Panc1 (cell line): Measurements from ENCODE around the gene CLEC4G. TPM values are rescaled to one million over a fixed set of nuclear protein-coding genes. Genes with fewer than 3 reads are reported as not detected.

ENCODE experiments used
- ATAC-seq: fragments of 200-7000 bp; cut with Tn5 transposase; 2 replicates; pipeline ENCODE4 v1.9.1; 2020; ENCODE audit warnings: mild to moderate bottlenecking, moderate library complexity
- BruUV-seq: library from RNA; stranded (reverse); fragments of 400-500 nt; replicated peaks from 2 replicates; lab custom pipeline; 2021; lab: Mats Ljungman, UMichigan
- CTCF ChIA-PET: fragments of 300-600 bp; sonication (Branson Sonifier 250); formaldehyde crosslinking; loops from one replicate; lab custom pipeline; 2022; ENCODE audit warnings: antibody characterized with exemption; lab: Charles Lee
- POLR2A ChIA-PET: fragments of 300-600 bp; sonication (Branson Sonifier 250); formaldehyde crosslinking; loops from one replicate; lab custom pipeline; 2022; ENCODE audit warnings: antibody characterized with exemption; lab: Charles Lee
- DNase-seq: peaks from one replicate; pipeline ENCODE4 v3.0.0-alpha.2; 2010; ENCODE audit warnings: low read depth, low spot score
- H3K27ac ChIP-seq: 2 replicates; pipeline ENCODE4 v1.5.1; 2011; ENCODE audit warnings: mild to moderate bottlenecking, low read length, inconsistent platforms
- H3K27me3 ChIP-seq: fragments of 200-500 bp; sonication (Bioruptor generic); 2 replicates; pipeline ENCODE4 v1.6.0; 2014; ENCODE audit warnings: low read length, inconsistent platforms; ENCODE audit not compliant: control insufficient read depth, insufficient read depth
- H3K36me3 ChIP-seq: fragments of 200-500 bp; sonication (Bioruptor generic); 2 replicates; pipeline ENCODE4 v1.5.1; 2014; ENCODE audit warnings: inconsistent platforms, mild to moderate bottlenecking, low read length, moderate library complexity; ENCODE audit not compliant: control insufficient read depth, insufficient read depth
- H3K4me1 ChIP-seq: 2 replicates; pipeline ENCODE4 v1.5.1; 2011; ENCODE audit warnings: inconsistent platforms, mild to moderate bottlenecking, low read length, moderate library complexity; ENCODE audit not compliant: control insufficient read depth, insufficient read depth
- H3K4me3 ChIP-seq, 2 experiments: 2 replicates each; pipeline ENCODE4 v1.5.1; 2011 to 2012; ENCODE audit warnings: low read depth in 2 of 2, low read length in 2 of 2, mild to moderate bottlenecking in 2 of 2, inconsistent platforms in 1 of 2, moderate library complexity in 1 of 2
- H3K9me3 ChIP-seq: fragments of 200-500 bp; sonication (Bioruptor generic); 2 replicates; pipeline ENCODE4 v1.5.1; 2014; ENCODE audit warnings: low read depth, mild to moderate bottlenecking, inconsistent platforms, low read length, moderate library complexity; ENCODE audit not compliant: control insufficient read depth, insufficient read depth
- POLR2AphosphoS5 ChIP-seq: IDR thresholded peaks from 2 replicates; pipeline ENCODE4 v1.6.1; 2012; ENCODE audit warnings: mild to moderate bottlenecking, low read depth, low read length, moderate library complexity
- SIN3A ChIP-seq: IDR thresholded peaks from 2 replicates; pipeline ENCODE4 v1.6.1; 2012; ENCODE audit warnings: low read depth, mild to moderate bottlenecking, low read length, moderate library complexity, borderline replicate concordance; ENCODE audit not compliant: insufficient read depth
- TCF7L2 ChIP-seq: IDR thresholded peaks from 2 replicates; pipeline ENCODE4 v1.6.1; 2011; ENCODE audit warnings: mild to moderate bottlenecking, low read depth, low read length, inconsistent platforms
- in situ Hi-C: cut with HindIII; loops from 2 replicates; pipeline ENCODE4 v1.10.0; 2016; ENCODE audit warnings: low sequenced_read_pairs, low pct_unique_long_range_greater_than_20kb
- intact Hi-C: fragments of 100-400 bp; cut with micrococcal nuclease; formaldehyde crosslinking; loops from one replicate; pipeline ENCODE4 v1.10.0; 2022; ENCODE audit not compliant: unreplicated experiment
- total RNA-seq: library from RNA; stranded (reverse); gene quantifications from one replicate; pipeline ENCODE4 v1.2.1, GENCODE V29; 2021; ENCODE audit not compliant: unreplicated experiment
- TF ChIP-seq, protein P1 (sequence below): fragments of 450-650 bp; IDR thresholded peaks from 2 replicates; pipeline ENCODE4 v1.5.1; 2017; ENCODE audit warnings: mild to moderate bottlenecking
- TF ChIP-seq, protein P2 (sequence below), 2 experiments: IDR thresholded peaks; 2 replicates each; pipeline ENCODE4 v1.6.1; 2011 to 2012; ENCODE audit warnings: low read depth in 2 of 2, control low read depth in 1 of 2, low read length in 1 of 2, mild to moderate bottlenecking in 1 of 2, moderate library complexity in 1 of 2; ENCODE audit not compliant: insufficient read depth in 1 of 2

CLEC4G gene
- total RNA-seq, 1 experiment from 2014 or later, result not detected

DNA sequence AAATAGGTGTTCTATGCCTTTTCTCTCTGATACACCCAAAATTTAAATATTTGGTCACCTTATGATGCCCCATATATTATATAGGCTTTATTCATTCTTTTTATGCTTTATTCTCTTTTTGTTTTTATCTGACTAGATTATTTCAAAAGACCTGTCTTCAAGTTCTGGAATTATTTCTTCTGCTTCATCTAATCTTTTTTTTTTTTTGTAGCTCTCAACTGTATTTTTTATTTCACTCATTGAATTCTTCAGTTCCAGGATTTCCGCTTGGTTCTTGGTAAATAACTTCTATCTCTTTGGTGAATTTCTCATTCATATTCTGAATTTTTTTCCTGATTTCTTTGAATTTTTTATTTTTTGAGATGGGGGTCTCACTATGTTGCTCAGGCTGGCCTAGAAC, 27.2 kb upstream of the CLEC4G start:
- BruUV-seq, result no TSS peak
- H3K27ac ChIP-seq, result no peak overlapping the region
- no peak overlapping the region for H3K4me3 ChIP-seq
- H3K9me3 ChIP-seq, result no peaks in the 10 kb centered on the region
- DNase-seq, result no peak
- TF ChIP-seq POLR2AphosphoS5 (no peak), TCF7L2 (no peak), SIN3A (no peak)
- TF ChIP-seq, protein P1, sequence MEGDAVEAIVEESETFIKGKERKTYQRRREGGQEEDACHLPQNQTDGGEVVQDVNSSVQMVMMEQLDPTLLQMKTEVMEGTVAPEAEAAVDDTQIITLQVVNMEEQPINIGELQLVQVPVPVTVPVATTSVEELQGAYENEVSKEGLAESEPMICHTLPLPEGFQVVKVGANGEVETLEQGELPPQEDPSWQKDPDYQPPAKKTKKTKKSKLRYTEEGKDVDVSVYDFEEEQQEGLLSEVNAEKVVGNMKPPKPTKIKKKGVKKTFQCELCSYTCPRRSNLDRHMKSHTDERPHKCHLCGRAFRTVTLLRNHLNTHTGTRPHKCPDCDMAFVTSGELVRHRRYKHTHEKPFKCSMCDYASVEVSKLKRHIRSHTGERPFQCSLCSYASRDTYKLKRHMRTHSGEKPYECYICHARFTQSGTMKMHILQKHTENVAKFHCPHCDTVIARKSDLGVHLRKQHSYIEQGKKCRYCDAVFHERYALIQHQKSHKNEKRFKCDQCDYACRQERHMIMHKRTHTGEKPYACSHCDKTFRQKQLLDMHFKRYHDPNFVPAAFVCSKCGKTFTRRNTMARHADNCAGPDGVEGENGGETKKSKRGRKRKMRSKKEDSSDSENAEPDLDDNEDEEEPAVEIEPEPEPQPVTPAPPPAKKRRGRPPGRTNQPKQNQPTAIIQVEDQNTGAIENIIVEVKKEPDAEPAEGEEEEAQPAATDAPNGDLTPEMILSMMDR, result no peak
- TF ChIP-seq, protein P2, sequence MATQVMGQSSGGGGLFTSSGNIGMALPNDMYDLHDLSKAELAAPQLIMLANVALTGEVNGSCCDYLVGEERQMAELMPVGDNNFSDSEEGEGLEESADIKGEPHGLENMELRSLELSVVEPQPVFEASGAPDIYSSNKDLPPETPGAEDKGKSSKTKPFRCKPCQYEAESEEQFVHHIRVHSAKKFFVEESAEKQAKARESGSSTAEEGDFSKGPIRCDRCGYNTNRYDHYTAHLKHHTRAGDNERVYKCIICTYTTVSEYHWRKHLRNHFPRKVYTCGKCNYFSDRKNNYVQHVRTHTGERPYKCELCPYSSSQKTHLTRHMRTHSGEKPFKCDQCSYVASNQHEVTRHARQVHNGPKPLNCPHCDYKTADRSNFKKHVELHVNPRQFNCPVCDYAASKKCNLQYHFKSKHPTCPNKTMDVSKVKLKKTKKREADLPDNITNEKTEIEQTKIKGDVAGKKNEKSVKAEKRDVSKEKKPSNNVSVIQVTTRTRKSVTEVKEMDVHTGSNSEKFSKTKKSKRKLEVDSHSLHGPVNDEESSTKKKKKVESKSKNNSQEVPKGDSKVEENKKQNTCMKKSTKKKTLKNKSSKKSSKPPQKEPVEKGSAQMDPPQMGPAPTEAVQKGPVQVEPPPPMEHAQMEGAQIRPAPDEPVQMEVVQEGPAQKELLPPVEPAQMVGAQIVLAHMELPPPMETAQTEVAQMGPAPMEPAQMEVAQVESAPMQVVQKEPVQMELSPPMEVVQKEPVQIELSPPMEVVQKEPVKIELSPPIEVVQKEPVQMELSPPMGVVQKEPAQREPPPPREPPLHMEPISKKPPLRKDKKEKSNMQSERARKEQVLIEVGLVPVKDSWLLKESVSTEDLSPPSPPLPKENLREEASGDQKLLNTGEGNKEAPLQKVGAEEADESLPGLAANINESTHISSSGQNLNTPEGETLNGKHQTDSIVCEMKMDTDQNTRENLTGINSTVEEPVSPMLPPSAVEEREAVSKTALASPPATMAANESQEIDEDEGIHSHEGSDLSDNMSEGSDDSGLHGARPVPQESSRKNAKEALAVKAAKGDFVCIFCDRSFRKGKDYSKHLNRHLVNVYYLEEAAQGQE (IDR thresholded peaks at IDR 0.05; ENCODE audit: insufficient read depth in 1 of 2, low read depth in 2 of 2, low read length in 1 of 2), result no peak
- no peaks in the 10 kb centered on the region for H3K27me3 ChIP-seq
- intact Hi-C loops, result no loop called here
- ATAC-seq, result no peak
- H3K4me1 ChIP-seq, result no peaks in the 10 kb centered on the region
- ChIA-PET POLR2A (no interaction called here), CTCF (no interaction called here)
- no peaks in the 10 kb centered on the region for H3K36me3 ChIP-seq
- in situ Hi-C loops, result no loop called here

DNA sequence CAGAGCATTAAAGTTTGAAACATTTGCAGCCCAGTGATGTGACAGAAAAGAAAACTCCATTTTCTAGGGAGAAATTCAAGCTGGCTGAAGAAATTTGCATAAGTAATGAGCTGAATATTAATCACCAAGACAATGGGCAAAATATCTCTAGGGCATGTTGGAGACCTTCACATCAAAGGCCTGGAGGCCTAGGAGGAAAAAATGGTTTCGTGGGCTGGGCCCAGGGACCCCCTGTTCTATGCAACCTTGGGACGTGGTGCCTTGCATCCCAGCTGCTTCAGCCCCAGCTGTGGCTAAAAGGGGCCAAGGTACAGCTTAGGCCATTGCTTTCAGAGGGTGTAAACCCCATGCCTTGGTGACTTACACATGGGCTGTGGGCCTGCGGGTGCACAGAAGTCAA, 25.4 kb upstream of the CLEC4G start:
- in situ Hi-C loops (no loop called here), intact Hi-C loops (no loop called here)
- DNase-seq (no peak), ATAC-seq (no peak)
- BruUV-seq, result no TSS peak
- H3K9me3 ChIP-seq, result no peaks in the 10 kb centered on the region
- no peak overlapping the region for H3K4me3 ChIP-seq
- no peaks in the 10 kb centered on the region for H3K36me3 ChIP-seq
- TF ChIP-seq, protein P1, result no peak
- no peak for TF ChIP-seq TCF7L2
- TF ChIP-seq, protein P2 (IDR thresholded peaks at IDR 0.05; ENCODE audit: insufficient read depth in 1 of 2, low read depth in 2 of 2, low read length in 1 of 2), result no peak
- no peak for TF ChIP-seq SIN3A
- TF ChIP-seq POLR2AphosphoS5, result no peak
- H3K27ac ChIP-seq, result no peak overlapping the region
- ChIA-PET CTCF (no interaction called here), POLR2A (no interaction called here)
- H3K27me3 ChIP-seq, result no peaks in the 10 kb centered on the region
- no peaks in the 10 kb centered on the region for H3K4me1 ChIP-seq
